ENCODE results near the gene HS3ST3A1.

Gene HS3ST3A1

GRCh38 chr17:13522749-13523148, 79.0 kb downstream of the HS3ST3A1 start:
- H3K36me3 ChIP-seq (ENCODE audit: control insufficient read depth, insufficient read depth, low read length): no peaks in the 10 kb centered on the region
- no peaks in the 10 kb centered on the region for H3K9me3 ChIP-seq (ENCODE audit: control insufficient read depth, low read length)
- H3K4me3 ChIP-seq (ENCODE audit: insufficient read depth, low read depth, low read length, poor library complexity, severe bottlenecking): no peak overlapping the region
- H3K27me3 ChIP-seq (replicated peaks; ENCODE audit: control insufficient read depth, insufficient read depth, low read length, poor library complexity, severe bottlenecking): no peaks in the 10 kb centered on the region
- no peaks in the 10 kb centered on the region for H3K4me1 ChIP-seq (ENCODE audit: control insufficient read depth, insufficient read depth, low read length, poor library complexity, severe bottlenecking)
- DNase-seq: no peak
- H3K27ac ChIP-seq (ENCODE audit: insufficient read depth, low read length, poor library complexity, severe bottlenecking): no peak overlapping the region

GRCh38 chr17:13521784-13522183, 79.9 kb downstream of the HS3ST3A1 start:
- H3K4me1 ChIP-seq (ENCODE audit: control insufficient read depth, insufficient read depth, low read length, poor library complexity, severe bottlenecking): no peaks in the 10 kb centered on the region

GRCh38 chr17:13520899-13521572, 80.7 kb downstream of the HS3ST3A1 start:
- H3K4me3 ChIP-seq (ENCODE audit: insufficient read depth, low read depth, low read length, poor library complexity, severe bottlenecking): no peak overlapping the region

More at GRCh38 chr17:13521784-13522183, 79.9 kb downstream of the HS3ST3A1 start:
- H3K4me3 ChIP-seq (ENCODE audit: insufficient read depth, low read depth, low read length, poor library complexity, severe bottlenecking): no peak overlapping the region
- H3K9me3 ChIP-seq (ENCODE audit: control insufficient read depth, low read length): no peaks in the 10 kb centered on the region
- no peak for DNase-seq
- no peaks in the 10 kb centered on the region for H3K36me3 ChIP-seq (ENCODE audit: control insufficient read depth, insufficient read depth, low read length)
- H3K27me3 ChIP-seq (replicated peaks; ENCODE audit: control insufficient read depth, insufficient read depth, low read length, poor library complexity, severe bottlenecking): no peaks in the 10 kb centered on the region
- H3K27ac ChIP-seq (ENCODE audit: insufficient read depth, low read length, poor library complexity, severe bottlenecking): no peak overlapping the region

GRCh38 chr17:13518261-13519000, 83.3 kb downstream of the HS3ST3A1 start:
- Histone ChIP-seq H3K4me1 (ENCODE audit: control insufficient read depth, insufficient read depth, low read length, poor library complexity, severe bottlenecking) (no peaks in the 10 kb centered on the region), H3K27ac (ENCODE audit: insufficient read depth, low read length, poor library complexity, severe bottlenecking) (no peak overlapping the region), H3K4me3 (ENCODE audit: insufficient read depth, low read depth, low read length, poor library complexity, severe bottlenecking) (no peak overlapping the region), H3K27me3 (replicated peaks; ENCODE audit: control insufficient read depth, insufficient read depth, low read length, poor library complexity, severe bottlenecking) (no peaks in the 10 kb centered on the region), H3K9me3 (ENCODE audit: control insufficient read depth, low read length) (no peaks in the 10 kb centered on the region), H3K36me3 (ENCODE audit: control insufficient read depth, insufficient read depth, low read length) (no peaks in the 10 kb centered on the region)
- DNase-seq: no peak

More at GRCh38 chr17:13520899-13521572, 80.7 kb downstream of the HS3ST3A1 start:
- Histone ChIP-seq H3K9me3 (ENCODE audit: control insufficient read depth, low read length) (no peaks in the 10 kb centered on the region), H3K27me3 (replicated peaks; ENCODE audit: control insufficient read depth, insufficient read depth, low read length, poor library complexity, severe bottlenecking) (no peaks in the 10 kb centered on the region), H3K4me1 (ENCODE audit: control insufficient read depth, insufficient read depth, low read length, poor library complexity, severe bottlenecking) (no peaks in the 10 kb centered on the region), H3K36me3 (ENCODE audit: control insufficient read depth, insufficient read depth, low read length) (no peaks in the 10 kb centered on the region), H3K27ac (ENCODE audit: insufficient read depth, low read length, poor library complexity, severe bottlenecking) (no peak overlapping the region)
- no peak for DNase-seq

- DNase-seq: no peak
- H3K27ac ChIP-seq (ENCODE audit: insufficient read depth, low read length, poor library complexity, severe bottlenecking): no peak overlapping the region
- H3K4me1 ChIP-seq (ENCODE audit: control insufficient read depth, insufficient read depth, low read length, poor library complexity, severe bottlenecking): no peaks in the 10 kb centered on the region
- no peak overlapping the region for H3K4me3 ChIP-seq (ENCODE audit: insufficient read depth, low read depth, low read length, poor library complexity, severe bottlenecking)
- no peaks in the 10 kb centered on the region for H3K27me3 ChIP-seq (replicated peaks; ENCODE audit: control insufficient read depth, insufficient read depth, low read length, poor library complexity, severe bottlenecking)
- no peaks in the 10 kb centered on the region for H3K9me3 ChIP-seq (ENCODE audit: control insufficient read depth, low read length)
- H3K36me3 ChIP-seq (ENCODE audit: control insufficient read depth, insufficient read depth, low read length): no peaks in the 10 kb centered on the region
Observed at GRCh38 chr17:13513039-13513405, 88.7 kb downstream of the HS3ST3A1 start.

GRCh38 chr17:13510062-13510461, 91.7 kb downstream of the HS3ST3A1 start:
- Histone ChIP-seq H3K27ac (ENCODE audit: insufficient read depth, low read length, poor library complexity, severe bottlenecking) (no peak overlapping the region), H3K27me3 (replicated peaks; ENCODE audit: control insufficient read depth, insufficient read depth, low read length, poor library complexity, severe bottlenecking) (no peaks in the 10 kb centered on the region), H3K4me1 (ENCODE audit: control insufficient read depth, insufficient read depth, low read length, poor library complexity, severe bottlenecking) (no peaks in the 10 kb centered on the region), H3K9me3 (ENCODE audit: control insufficient read depth, low read length) (no peaks in the 10 kb centered on the region), H3K4me3 (ENCODE audit: insufficient read depth, low read depth, low read length, poor library complexity, severe bottlenecking) (no peak overlapping the region), H3K36me3 (ENCODE audit: control insufficient read depth, insufficient read depth, low read length) (no peaks in the 10 kb centered on the region)
- DNase-seq: no peak

GRCh38 chr17:13509527-13509926, 92.2 kb downstream of the HS3ST3A1 start:
- Histone ChIP-seq H3K36me3 (ENCODE audit: control insufficient read depth, insufficient read depth, low read length) (no peaks in the 10 kb centered on the region), H3K27ac (ENCODE audit: insufficient read depth, low read length, poor library complexity, severe bottlenecking) (no peak overlapping the region), H3K9me3 (ENCODE audit: control insufficient read depth, low read length) (no peaks in the 10 kb centered on the region), H3K27me3 (replicated peaks; ENCODE audit: control insufficient read depth, insufficient read depth, low read length, poor library complexity, severe bottlenecking) (no peaks in the 10 kb centered on the region), H3K4me1 (ENCODE audit: control insufficient read depth, insufficient read depth, low read length, poor library complexity, severe bottlenecking) (no peaks in the 10 kb centered on the region), H3K4me3 (ENCODE audit: insufficient read depth, low read depth, low read length, poor library complexity, severe bottlenecking) (no peak overlapping the region)
- no peak for DNase-seq

GRCh38 chr17:13508896-13509295, 92.8 kb downstream of the HS3ST3A1 start:
- H3K27me3 ChIP-seq (replicated peaks; ENCODE audit: control insufficient read depth, insufficient read depth, low read length, poor library complexity, severe bottlenecking): no peaks in the 10 kb centered on the region
- no peaks in the 10 kb centered on the region for H3K4me1 ChIP-seq (ENCODE audit: control insufficient read depth, insufficient read depth, low read length, poor library complexity, severe bottlenecking)
- H3K27ac ChIP-seq (ENCODE audit: insufficient read depth, low read length, poor library complexity, severe bottlenecking): no peak overlapping the region
- no peak overlapping the region for H3K4me3 ChIP-seq (ENCODE audit: insufficient read depth, low read depth, low read length, poor library complexity, severe bottlenecking)
- H3K36me3 ChIP-seq (ENCODE audit: control insufficient read depth, insufficient read depth, low read length): no peaks in the 10 kb centered on the region
- DNase-seq: no peak
- no peaks in the 10 kb centered on the region for H3K9me3 ChIP-seq (ENCODE audit: control insufficient read depth, low read length)

- no peak for DNase-seq
- Histone ChIP-seq H3K4me3 (ENCODE audit: insufficient read depth, low read depth, low read length, poor library complexity, severe bottlenecking) (no peak overlapping the region), H3K27me3 (replicated peaks; ENCODE audit: control insufficient read depth, insufficient read depth, low read length, poor library complexity, severe bottlenecking) (no peaks in the 10 kb centered on the region), H3K4me1 (ENCODE audit: control insufficient read depth, insufficient read depth, low read length, poor library complexity, severe bottlenecking) (no peaks in the 10 kb centered on the region), H3K9me3 (ENCODE audit: control insufficient read depth, low read length) (no peaks in the 10 kb centered on the region), H3K36me3 (ENCODE audit: control insufficient read depth, insufficient read depth, low read length) (no peaks in the 10 kb centered on the region), H3K27ac (ENCODE audit: insufficient read depth, low read length, poor library complexity, severe bottlenecking) (no peak overlapping the region)
Observed at GRCh38 chr17:13503526-13503925, 98.2 kb downstream of the HS3ST3A1 start.

- no peak for DNase-seq
- Histone ChIP-seq H3K27me3 (replicated peaks; ENCODE audit: control insufficient read depth, insufficient read depth, low read length, poor library complexity, severe bottlenecking) (no peaks in the 10 kb centered on the region), H3K36me3 (ENCODE audit: control insufficient read depth, insufficient read depth, low read length) (no peaks in the 10 kb centered on the region), H3K4me1 (ENCODE audit: control insufficient read depth, insufficient read depth, low read length, poor library complexity, severe bottlenecking) (no peaks in the 10 kb centered on the region), H3K27ac (ENCODE audit: insufficient read depth, low read length, poor library complexity, severe bottlenecking) (no peak overlapping the region), H3K9me3 (ENCODE audit: control insufficient read depth, low read length) (no peaks in the 10 kb centered on the region), H3K4me3 (ENCODE audit: insufficient read depth, low read depth, low read length, poor library complexity, severe bottlenecking) (no peak overlapping the region)
Observed at GRCh38 chr17:13502263-13502662, 99.5 kb downstream of the HS3ST3A1 start.

Data from effector memory CD4-positive, alpha-beta T cell (primary cell).